G401.6 (cell line): ENCODE results near the gene RASGEF1C.
"Not testable (repeated sequence)": the region's sequence is repeated elsewhere in the genome, so short reads cannot be mapped to it uniquely, and the experiment has no call there.

Experiments used
- FAIRE-seq: peaks from 2 replicates; lab custom pipeline; 2012; peaks lifted over from hg19 to GRCh38; lab: Jason Lieb, UNC

The RASGEF1C gene

DNA sequence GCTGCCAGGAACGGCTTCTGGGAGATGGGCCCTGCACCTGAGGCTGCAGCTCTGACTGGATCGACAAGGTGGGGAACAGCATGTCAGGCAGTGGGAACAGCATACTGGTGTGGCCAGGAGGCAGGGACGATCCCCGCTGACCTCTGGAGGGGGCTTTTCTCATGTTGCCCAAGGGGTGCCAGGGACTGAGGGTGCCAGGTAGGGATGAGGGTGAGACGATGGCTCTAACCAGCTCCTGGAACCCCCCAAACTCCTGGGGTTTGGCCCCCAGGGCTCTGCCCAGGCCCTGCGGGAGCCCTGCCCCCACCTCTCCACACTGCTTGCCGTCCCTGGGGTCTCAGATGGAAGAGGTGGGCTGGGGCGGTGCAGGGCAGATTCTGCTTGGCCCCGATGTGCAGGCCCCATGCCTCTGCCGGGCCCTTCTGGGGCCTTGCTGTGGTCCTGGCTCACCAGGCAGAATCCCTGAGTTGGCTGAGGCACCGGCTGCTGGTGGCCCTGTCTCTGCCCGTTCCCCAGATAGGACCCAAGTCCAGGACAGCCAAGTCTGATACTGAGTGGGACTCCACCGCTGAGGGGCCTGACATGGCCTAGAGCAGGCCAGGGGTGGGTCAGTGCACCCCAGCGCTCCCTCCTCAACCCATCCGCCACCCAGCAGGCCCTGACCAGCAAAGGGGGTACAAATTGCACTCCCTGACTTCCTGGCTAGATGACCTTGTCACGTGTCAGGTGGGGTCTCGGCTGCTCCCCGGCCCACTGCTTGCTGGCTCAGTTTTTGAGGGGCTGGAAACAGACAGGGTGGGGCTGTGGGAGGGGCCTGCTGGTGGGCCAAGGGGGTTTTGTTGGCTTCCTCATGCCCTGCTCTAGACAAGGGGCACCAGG is 109.0 kb downstream of the RASGEF1C start:
- FAIRE-seq = no peak

DNA sequence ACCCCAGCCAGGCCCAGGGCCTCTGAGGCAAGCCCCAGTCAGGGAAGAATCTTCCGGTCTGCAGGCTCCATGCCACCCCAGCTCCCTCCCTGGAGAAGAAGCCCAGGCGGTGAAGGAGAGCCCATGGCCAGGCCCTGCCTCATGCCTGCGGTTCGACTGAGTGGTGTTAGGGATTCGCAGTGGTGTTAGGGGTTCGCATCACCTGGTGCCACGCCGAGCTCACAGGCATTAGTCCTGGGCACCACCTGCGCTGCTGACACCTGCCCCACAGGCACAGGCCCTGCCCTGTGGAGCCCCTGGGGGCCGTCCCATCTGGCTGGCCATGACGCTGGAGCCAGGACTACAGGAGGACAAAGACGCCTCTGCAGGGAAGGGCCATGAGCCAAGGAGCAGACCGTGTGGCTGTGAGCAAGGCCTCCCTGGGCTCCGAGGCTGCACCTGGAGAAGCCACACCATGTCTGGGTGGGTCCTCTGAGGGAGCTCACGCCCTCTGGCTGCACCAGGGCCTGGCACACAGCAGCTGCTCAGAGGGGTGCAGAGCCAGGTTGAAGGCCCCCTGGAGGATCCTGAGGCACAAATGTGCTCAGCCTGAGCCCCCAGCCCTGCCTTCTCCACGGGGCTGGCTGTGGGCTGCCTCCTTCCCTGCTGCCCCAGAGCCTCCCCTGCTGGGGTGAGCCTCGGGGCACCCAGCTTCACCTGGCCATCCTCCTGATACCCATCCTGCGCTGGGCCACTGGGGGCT is 109.8 kb downstream of the RASGEF1C start:
- FAIRE-seq = no peak

DNA sequence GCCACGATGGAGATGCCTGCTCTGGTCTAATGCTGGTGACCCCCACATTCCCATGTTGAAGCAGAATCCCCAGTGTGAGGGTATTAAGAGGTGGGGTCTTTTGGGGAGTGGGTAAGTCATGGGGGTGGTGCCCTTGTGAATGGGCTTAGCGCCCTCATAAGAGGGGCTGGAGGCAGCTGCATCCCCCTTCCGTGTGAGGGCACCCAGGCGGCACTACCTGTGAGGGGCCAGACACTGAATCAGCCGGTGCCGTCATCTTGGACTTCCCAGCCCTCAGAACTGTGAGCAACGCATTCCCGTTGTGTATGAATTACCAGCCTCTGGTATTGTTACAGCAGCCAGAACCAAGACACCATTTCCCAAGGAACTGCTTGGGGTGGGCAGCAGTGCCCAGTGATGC is 110.5 kb downstream of the RASGEF1C start:
- no peak for FAIRE-seq

DNA sequence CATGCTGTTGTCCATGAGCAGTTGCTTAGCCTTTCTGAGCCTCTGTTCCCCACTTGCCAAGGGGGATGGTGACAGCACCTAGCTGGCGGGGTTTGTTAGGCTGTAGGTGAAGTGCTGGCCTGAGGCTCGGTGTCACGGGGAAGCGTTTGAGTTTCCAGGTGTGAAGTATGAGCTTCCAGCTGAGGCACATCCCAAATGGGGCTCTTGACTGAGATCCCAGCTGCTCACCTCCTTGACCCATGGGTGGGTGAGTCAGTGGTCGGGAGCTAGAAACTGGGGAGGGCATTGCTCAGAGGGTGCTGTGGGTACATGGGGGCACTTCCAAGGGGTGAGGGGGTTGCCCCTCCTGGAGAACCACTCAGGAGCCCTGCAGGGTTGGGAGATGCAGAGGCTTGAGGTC is 111.1 kb downstream of the RASGEF1C start:
- no peak for FAIRE-seq

DNA sequence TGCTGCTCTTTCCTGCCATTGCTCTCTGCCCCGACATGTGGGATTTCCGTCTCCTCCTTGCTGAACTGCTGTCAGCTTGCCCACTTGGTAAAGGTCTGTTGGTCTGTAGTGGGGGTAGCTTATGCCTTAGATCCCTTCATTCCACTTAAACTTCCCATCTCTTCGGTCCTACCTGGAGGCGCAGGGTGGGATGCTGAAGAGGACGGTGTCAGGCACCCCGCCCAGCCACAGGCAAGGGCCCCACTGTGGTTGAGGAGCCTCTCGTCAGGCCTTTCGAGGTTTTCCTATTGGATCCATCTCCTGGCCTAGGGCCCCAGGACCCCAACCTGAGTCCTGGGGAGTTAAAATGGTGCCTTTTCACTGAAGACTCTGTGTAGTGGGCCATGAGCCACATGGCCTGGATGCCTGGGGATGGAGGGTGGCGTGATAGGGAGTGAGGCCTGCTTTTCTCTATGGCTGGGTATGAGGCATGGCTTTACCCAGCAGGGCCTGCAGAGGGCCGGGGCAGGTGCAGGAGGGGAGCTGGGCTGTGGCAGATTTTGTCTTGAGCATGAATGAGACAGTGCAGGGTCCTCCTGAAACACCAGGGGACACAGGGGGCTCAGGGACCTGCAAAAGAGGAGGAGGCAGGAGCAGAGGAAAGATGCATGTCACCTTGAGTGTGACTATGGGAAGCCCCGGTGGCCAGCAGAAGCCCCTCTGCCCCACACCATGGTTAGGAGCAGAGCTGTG is 111.7 kb downstream of the RASGEF1C start:
- FAIRE-seq = no peak

DNA sequence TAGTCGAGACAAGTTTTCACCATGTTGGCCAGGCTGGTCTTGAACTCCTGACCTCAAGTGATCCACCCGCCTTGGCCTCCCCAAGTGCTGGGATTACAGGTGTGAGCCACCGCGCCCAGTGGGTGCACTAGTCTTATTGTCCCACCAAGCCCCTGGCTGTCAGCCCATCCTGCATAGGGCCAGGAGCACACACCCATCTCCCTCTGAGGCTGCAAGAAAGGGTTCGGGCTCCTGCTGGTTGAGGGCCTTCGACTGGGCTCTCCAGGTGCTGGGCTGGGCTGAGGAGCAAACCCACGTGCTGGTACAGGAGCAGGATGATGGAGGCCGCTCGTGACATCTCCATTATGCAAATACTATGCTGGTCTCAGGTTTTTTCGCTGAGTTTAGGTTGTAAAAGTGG is 112.4 kb downstream of the RASGEF1C start:
- no peak for FAIRE-seq

DNA sequence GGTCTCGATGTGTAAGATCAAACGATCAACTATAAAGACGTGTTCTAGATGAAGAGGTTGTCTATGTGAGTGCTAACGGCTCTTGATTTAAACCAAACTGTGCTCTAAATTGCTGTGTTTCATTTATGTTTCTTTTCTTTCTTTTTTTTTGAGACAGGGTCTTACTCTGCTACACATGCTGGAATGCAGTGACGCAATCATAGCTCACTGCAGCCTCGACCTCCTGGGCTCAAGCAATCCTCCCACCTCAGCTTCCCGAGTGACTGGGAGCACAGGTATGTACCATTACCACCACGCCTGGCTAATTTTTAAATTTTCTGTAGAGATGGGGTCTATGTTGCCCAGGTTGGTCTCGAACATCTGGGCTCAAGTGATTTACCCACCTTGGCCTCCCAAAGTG is 113.5 kb downstream of the RASGEF1C start:
- FAIRE-seq = no peak

DNA sequence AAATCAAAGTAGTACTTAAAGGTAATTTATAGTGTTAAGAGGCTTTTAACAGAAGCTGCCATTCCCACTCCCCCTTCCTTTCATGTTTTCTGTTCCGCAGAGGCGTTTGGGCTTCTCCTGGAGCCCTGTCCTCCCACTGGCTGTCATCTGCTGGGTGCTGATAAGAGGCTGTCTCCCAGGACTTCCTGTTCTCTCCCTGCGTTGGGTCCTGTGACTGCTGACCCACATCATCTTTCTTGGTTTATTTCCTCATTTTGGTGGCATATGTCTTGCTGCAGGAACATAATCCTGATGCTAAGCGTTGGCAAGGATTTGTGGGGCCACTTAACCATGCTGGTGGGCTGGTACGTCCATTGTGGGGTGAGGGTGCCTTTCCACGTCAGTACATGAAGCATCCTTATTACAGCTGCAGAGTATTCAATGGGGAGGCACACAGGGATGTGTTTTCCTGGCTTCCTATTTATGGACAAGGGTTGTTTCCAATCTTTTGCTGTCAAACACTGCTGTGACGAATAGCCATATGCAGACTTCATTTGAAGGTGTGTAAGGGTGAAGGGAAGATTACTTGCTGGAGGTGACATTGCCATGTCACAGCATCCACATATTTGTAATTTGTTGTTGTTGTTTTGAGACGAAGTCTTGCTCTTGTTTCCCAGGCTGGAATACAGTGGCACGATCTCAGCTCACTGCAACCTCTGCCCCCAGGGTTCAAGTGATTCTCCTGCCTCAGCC is 115.2 kb downstream of the RASGEF1C start:
- FAIRE-seq = no peak

DNA sequence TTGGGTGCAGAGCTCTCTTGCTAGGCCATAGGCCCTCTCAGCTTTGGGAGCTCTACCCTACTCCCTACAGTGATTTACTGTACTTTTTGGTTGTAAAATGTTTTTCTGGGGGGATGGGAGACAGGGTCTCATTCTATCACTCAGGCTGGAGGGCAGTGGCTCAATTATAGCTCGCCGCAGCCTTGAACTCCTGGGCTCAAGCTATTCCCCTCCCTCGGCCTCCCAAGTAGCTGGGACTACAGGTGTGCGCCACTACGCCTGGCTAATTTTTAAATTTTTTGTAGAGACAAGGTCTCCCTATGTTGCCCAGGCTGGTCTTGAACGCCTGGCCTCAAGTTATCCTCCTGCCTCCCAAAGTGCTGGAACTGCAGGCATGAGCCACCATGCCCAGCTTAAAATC is 115.8 kb downstream of the RASGEF1C start:
- no peak for FAIRE-seq

DNA sequence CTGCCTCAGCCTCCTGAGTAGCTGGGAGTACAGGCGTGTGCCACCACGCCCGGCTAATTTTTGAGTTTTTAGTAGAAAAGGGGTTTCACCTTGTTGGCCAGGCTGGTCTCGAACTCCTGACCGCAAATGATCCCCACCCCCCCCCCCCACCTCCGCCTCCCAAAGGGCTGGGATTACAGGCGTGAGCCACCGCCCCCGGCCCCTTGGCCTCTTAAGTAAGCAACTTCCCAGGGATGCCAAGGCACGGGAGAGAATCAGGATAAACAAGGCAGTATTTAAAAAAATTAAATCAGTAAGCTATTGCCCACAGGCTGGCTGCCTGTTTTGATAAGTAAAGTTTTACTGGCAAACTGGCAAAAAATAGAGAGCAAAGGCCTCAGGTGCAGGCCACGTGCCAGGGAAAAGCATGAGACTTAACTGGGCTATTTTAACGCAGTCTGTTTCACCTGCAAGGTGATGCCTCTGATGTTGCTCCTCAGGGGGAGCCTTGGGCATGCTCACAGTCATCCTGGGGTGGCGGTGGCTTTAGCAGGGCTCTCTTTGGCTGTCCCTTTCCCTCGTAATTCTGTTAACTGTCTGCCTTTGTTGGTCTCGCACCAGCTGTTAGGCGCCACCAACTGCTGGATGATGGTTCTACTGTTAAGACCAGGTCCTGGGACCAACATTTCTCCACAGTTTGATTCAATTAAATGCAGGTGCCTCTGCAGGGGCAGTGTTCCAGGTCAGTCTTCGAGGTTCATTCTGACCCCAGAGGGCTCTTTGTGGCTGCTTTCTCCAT is 118.1 kb downstream of the RASGEF1C start:
- no peak for FAIRE-seq

DNA sequence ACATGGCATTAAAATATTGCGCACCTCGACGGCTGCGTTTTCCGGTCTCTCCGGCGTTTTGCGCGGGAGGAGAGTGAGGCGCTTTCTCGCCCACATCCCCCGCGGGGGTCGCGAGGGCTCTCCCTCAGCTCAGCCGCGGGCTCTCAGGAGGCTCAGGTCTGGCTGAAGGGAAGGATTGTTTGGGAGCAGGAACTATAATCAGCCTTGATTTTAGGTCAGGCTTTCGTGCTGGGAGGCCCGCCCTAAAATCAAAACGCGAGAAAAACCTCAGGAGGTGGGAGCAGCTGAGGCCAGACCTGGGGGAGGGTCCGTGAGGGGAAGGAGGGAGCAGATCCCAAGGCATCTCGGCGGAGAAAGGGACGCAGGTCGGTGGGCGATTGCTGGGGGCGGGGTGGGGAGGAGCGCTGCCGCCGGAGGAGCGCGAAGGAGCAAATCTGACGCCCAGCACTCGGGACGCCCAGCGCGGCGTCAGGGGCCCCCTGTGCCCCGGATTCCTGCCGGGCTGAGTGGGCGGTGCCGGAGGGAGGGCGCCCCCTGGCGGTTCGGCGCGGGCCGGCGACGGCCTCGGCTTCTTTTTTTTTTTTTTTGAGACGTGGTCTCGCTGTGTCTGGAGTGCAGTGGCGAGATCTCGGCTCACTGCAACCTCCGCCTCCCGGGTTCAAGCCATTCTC is 118.8 kb downstream of the RASGEF1C start:
- FAIRE-seq = no peak

DNA sequence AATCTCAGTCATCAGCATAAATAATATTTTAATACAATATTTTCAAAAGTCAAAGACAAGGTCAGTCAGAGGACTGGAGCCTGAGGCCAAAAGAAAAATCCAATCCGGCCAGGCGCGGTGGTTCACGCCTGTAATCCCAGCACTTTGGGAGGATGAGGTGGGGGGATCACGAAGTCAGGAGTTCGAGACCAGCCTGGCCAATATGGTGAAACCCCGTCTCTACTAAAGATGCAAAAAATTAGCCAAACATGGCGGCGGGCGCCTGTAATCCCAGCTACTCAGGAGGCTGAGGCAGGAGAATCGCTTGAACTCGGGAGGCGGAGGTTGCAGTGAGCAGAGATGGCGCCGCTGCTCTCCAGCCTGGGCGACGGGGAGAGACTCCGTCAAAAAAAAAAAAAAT is 119.4 kb downstream of the RASGEF1C start:
- FAIRE-seq = not testable (repeated sequence)

DNA sequence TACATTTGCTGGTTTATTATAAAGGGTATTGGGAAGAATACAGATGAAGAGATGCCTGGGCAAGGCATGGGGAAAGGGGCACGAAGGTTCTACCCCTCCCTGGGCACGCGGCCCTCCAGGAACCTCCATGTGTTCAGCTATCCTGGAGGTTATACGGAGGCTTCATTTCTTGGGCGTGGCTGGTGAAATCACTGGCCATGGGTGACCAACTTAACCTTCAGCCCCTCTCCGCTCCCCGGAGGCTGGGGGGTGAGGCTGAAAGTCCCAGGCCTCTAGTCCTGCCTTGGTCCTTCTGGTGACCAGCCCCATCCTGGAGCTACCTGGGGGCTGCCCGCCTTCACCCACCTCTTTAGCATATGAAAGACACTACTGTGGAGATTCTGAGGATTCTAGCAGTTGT is 120.5 kb downstream of the RASGEF1C start:
- FAIRE-seq = no peak

DNA sequence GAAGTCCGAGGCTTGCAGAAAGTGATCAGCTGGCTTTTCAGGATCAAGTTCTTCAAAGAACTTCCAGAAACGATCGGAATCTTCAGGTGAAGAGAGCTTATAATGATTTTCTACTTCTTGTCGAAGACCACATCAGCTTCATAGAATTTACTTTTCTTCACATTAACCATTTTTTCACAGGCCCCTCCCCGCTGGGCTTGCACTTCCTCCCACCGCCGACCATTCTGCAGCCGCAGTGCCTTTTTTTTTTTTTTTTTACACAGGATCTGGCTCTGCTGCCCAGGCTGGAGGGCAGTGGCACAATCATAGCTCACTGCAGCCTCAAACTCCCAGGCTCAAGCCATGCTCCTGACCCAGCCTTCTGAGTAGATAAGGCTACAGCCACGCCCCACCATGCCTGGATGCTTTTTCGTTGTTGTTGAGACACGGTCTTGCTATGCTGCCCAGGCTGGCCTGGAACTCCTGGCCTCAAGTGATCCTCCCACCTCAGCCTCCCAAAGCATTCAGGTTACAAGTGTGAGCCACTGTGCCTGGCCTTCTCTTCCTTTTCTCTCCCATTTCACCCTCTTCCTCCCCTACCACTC is 122.1 kb downstream of the RASGEF1C start:
- FAIRE-seq = no peak

DNA sequence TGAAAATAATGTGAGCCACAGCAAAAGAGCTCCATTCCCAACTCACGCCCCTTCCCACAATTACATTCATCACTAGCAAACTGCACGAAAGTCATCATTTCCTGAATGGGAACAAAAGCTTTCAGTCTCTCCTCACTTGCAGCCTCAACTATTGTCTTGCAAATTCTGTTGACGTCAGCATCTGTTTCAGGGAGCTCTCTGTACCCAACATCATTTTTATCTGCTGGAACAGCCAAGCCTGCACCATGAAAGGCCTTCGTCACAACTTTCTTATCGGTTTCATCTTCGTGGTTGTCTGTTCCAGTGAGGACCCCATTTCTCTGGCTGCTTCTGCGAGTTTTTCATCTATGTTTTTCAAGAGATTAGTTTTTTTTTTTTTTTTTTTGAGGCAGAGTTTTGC is 123.2 kb downstream of the RASGEF1C start:
- FAIRE-seq = no peak

DNA sequence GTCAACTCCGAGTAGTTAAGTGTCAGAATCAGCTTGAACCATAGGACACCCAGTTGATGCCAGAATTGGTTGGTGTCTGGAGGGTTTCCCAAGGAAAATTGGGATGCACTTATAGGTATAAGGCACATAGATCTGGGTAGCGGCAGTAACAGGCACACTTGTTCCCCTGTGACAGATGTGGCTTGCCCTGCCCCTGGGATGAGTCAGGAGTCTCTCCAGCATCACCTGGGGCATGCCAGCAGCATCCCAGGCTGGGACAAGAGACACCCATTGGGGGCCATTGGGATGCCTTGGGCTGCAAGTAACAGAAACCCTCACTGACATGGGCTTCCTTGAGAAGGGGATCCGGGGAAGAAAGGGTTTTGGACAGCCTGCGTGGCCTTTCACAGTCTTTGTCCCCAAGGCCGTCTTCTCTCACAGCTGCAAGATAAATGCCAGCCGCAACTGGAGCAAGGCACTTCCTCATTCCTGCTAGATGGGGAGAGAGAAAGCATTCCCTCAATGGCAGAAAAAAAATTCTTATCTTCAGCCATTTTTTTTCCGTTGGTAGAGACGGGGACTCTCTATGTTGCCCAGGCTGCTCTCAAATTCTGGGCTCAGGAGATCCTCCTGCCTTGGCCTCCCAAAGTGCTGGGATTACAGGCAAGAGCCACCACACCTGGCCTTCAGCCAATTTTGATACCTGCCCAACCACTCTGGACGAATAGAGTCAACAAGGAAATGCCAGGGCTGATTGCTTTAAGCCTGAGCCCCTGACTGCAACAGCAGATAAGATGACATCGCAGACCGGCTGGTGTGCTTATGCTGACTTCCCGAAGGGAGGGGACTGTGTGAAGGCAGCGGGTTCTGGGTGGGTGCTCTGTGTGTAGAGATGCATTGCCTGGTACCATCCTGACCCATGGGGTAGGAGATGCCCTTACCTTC is 124.1 kb downstream of the RASGEF1C start:
- FAIRE-seq = no peak

DNA sequence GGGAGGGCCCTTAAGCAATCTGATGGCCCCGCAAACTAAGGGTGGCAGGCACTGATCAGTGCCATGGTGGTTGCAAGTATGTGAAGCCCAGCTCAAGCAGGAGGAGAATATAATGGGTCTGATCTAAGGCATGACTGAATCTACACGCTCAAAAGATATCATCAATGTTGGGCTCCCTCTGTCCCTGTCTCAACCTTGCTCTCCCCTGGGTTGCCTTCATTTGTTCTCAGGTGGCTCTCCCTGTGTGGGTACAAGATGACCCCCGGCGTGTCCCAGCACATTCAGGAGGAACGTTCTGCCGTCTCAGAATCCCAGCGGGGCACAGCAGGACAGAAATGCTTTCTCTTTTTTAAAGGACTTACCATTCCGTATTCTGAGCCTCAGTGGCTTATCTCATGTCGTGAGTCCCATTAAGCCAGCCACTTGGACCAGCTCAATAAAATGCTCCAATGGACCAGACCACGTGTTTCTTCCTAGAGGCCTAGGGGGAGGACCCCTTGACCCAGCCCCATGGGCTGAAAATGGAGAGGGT is 125.4 kb downstream of the RASGEF1C start:
- no peak for FAIRE-seq

DNA sequence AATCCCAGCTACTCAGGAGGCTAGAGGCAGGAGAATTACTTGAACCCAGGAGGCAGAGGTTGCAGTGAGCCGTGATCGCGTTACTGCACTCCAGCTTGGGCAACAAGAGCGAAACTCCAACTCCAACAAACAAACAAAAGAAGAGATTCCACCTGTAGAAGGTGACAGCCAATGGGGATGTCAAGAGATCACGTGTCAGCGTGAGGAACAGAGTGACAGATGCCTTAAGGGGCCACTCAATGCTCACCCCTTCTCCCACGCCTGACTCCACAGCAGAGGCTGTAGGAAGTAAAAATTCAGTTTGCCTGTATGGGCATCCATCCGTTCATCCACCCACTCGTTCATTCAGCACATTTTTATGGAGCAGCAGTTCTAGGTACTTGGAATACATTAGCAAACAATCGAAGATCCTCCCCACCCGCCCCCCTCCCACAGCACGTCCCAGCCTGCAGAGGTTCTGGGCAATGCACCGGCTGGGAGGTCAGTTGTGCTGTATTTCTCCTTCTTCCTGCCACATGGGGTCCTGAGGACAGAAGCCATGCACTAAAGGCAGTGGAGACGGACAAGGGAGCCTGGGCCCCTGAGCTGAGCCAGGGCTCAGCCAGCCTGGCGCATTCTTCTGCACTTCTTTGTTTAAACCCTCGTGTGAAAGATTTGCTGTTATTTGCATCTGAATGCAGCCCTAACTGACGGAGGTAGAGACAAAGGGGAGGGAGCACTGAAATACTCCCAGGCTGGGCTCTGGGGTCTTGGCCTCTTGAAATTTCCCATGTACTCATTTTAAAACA is 126.2 kb downstream of the RASGEF1C start:
- FAIRE-seq = no peak
